AG04450 (cell line): ENCODE results near the gene RPL22. TPM values are rescaled to one million over a fixed set of nuclear protein-coding genes. Genes with fewer than 3 reads are reported as not detected.

Source experiments
- CTCF ChIA-PET: fragments of 300-600, 350-600 bp; formaldehyde crosslinking; extraction: SDS; loops from one replicate; lab custom pipeline; 2022; ENCODE audit warnings: antibody characterized with exemption, inconsistent platforms; lab: Charles Lee
- POLR2A ChIA-PET: fragments of 350-600 bp; formaldehyde crosslinking; extraction: SDS; loops from one replicate; lab custom pipeline; 2021; ENCODE audit warnings: antibody characterized with exemption, inconsistent platforms; lab: Yijun Ruan, JAX
- DNase-seq: peaks from one replicate; pipeline ENCODE4 v3.0.0-alpha.2; 2011; ENCODE audit warnings: low read depth, low spot score
- H3K27ac ChIP-seq: one replicate; pipeline ENCODE4 v1.5.1; 2012; ENCODE audit warnings: low read depth, low read length, control low read depth
- H3K27me3 ChIP-seq: one replicate; pipeline ENCODE4 v1.6.0; 2012; ENCODE audit warnings: low read length; ENCODE audit not compliant: control insufficient read depth, insufficient read depth
- H3K4me3 ChIP-seq: 2 replicates; pipeline ENCODE4 v1.5.1; 2011; ENCODE audit warnings: mild to moderate bottlenecking, low read depth, low read length, control low read depth
- H3K9me3 ChIP-seq: 2 replicates; pipeline ENCODE4 v1.5.1; 2012; ENCODE audit warnings: low read length; ENCODE audit not compliant: control insufficient read depth, insufficient read depth
- polyA plus RNA-seq: library from polyadenylated mRNA; depleted of rRNA; stranded (reverse); fragments of >200 nt; gene quantifications from 2 replicates; pipeline ENCODE4 v1.2.3, GENCODE V29; 2011
- TF ChIP-seq, protein P1 (sequence below): IDR thresholded peaks from 2 replicates; pipeline ENCODE4 v1.5.1; 2011; ENCODE audit warnings: low read depth, low read length, control low read depth, inconsistent platforms

Gene RPL22
- polyA plus RNA-seq, 1 experiment, result 393 TPM

DNA sequence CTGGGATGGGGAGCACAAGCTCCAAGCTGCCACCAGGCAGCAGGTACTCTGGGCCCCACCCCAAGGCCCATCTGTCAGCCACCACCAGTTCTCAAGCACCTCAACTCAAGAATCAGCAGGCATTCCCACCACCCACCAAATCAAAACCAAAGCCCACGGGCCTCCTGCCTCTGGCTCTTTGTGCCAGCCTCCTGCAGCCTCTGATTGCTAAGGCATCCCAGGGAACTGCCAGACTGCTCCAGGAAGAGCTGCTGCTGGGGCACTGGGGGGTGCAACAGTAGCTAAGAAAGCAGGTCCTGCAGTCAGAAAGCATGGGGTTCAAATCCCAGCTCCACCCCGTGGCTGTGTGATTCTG, 54.0 kb downstream of the RPL22 start:
- TF ChIP-seq, protein P1, sequence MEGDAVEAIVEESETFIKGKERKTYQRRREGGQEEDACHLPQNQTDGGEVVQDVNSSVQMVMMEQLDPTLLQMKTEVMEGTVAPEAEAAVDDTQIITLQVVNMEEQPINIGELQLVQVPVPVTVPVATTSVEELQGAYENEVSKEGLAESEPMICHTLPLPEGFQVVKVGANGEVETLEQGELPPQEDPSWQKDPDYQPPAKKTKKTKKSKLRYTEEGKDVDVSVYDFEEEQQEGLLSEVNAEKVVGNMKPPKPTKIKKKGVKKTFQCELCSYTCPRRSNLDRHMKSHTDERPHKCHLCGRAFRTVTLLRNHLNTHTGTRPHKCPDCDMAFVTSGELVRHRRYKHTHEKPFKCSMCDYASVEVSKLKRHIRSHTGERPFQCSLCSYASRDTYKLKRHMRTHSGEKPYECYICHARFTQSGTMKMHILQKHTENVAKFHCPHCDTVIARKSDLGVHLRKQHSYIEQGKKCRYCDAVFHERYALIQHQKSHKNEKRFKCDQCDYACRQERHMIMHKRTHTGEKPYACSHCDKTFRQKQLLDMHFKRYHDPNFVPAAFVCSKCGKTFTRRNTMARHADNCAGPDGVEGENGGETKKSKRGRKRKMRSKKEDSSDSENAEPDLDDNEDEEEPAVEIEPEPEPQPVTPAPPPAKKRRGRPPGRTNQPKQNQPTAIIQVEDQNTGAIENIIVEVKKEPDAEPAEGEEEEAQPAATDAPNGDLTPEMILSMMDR, result no peak
- CTCF ChIA-PET, result interaction anchor here (1.0 kb wide), 1 partner anchor 63 kb away, joined by 3 read pairs; no protein-coding TSS in a partner anchor
- DNase-seq, result no peak
- Histone ChIP-seq H3K4me3 (no peak overlapping the region), H3K27me3 (peaks cover 24% of the 10 kb centered on the region), H3K9me3 (peaks cover 5% of the 10 kb centered on the region; the same call in 1 of the 2 replicates), H3K27ac (no peak overlapping the region)
- POLR2A ChIA-PET, result no interaction called here

DNA sequence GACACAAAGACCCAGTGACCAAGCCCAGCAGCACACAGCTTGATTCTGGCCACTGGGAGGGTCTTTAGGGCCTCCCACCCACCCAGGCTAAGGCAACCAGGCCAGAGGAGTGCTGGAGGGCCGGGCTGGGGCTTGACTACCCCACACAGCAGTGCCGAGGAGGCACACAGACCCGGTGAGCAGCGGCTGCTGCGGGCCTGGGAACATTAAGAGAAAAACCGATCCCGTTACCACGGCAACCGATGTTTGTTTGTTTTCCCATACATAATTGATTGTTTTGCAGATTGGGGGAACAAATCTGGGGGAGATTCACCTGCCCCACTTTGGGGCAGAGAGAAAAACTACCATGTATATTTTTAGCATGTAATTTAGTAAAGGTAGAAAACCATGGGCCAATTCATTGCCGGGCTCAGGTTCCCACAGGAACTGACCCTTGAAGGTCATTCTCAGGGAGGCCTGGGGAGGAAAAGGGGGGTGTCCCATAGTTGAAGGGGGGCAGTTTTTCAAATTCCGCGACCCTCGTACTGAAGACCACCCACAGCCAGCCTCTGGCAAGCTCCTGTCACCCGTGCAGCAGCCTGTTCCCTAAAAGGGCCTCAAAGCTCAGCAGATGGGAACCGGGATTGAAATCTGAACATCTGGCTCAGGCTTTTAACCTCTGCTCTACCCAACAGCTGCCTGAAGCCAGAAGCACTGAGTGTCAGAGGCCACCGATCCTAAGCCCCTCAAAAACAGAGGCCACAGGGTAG, 54.6 kb downstream of the RPL22 start:
- ChIA-PET CTCF (interaction anchor here (1.0 kb wide), 1 partner anchor 62 kb away, joined by 3 read pairs; no protein-coding TSS in a partner anchor), POLR2A (no interaction called here)
- DNase-seq, result no peak
- Histone ChIP-seq H3K27ac (no peak overlapping the region), H3K4me3 (no peak overlapping the region), H3K27me3 (peaks cover 24% of the 10 kb centered on the region), H3K9me3 (peaks cover 5% of the 10 kb centered on the region; the same call in 1 of the 2 replicates)
- TF ChIP-seq, protein P1, result no peak

DNA sequence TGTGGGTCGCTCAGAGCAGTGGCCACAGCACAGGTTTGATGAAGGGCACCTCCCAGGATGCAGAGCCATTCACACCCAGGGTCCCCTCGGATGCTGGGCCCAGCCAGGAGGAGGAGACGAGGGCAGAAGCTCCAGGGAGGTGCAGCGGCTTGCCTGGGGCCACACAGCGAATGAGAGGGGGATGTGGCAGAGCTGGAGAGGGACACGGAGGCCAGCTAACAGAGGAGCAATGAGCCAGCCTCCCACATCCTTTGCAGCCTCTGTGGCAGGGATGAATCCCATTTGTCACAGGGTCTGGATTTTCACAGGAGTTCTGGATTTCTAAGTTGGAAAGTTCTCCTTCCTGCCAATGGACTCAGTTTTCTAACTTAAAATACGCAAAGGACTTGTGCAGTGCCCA, 55.2 kb downstream of the RPL22 start:
- no peak overlapping the region for H3K4me3 ChIP-seq
- TF ChIP-seq, protein P1, result no peak
- peaks cover 23% of the 10 kb centered on the region for H3K27me3 ChIP-seq
- ChIA-PET POLR2A (no interaction called here), CTCF (no interaction called here)
- H3K27ac ChIP-seq, result no peak overlapping the region
- peaks cover 4% of the 10 kb centered on the region; the same call in 1 of the 2 replicates for H3K9me3 ChIP-seq
- no peak for DNase-seq

DNA sequence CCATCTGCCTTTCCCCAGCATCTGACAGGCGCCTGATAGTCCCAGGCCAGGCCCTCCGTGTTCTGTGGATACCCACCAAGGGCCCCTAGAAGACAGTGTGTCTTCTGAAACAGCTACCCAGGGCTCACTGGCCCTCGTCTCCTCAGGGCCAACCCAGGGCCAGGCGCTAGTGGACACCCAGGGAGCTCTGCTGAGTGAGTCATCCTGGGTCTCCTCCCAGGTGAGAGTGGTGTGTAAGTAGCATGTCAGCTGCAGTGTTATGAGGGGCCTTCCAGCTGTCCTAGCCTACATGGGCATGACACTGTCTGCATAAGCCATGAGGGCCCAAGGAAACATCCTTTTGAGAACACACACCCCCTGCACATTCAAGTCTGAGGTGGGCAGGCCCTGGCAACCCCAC, 56.0 kb downstream of the RPL22 start:
- Histone ChIP-seq H3K4me3 (no peak overlapping the region), H3K27ac (no peak overlapping the region), H3K27me3 (peaks cover 18% of the 10 kb centered on the region), H3K9me3 (no peaks in the 10 kb centered on the region)
- ChIA-PET CTCF (no interaction called here), POLR2A (no interaction called here)
- DNase-seq, result no peak
- TF ChIP-seq, protein P1, result no peak

DNA sequence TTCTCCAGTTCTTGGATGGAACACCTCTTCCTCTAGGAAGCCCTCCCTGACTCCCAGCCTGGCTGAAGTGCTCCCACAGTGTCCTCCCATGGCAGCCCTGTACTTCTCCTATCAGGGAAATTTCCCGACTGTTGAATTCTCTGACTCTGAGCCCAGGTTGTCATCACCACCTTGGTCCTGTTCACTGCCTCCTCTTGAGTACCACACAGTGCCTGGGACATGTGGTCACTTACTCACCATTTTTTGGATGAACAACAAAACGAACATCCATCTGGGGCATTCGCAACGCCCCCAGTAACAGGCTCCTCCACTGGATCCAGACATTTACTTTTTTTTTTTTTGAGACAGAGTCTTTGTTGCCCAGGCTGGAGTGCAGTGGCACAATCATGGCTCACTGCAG, 56.7 kb downstream of the RPL22 start:
- Histone ChIP-seq H3K9me3 (no peaks in the 10 kb centered on the region), H3K27ac (no peak overlapping the region), H3K27me3 (peaks cover 12% of the 10 kb centered on the region), H3K4me3 (no peak overlapping the region)
- no peak for DNase-seq
- TF ChIP-seq, protein P1, result no peak
- POLR2A ChIA-PET, result no interaction called here
- CTCF ChIA-PET, result no interaction called here
